Activated CD4-positive, alpha-beta T cell treated with anti-CD3 and anti-CD28 coated beads for 24 hours (primary cell): ENCODE measurements around the gene CORIN.
"Not testable (repeated sequence)": the region's sequence is repeated elsewhere in the genome, so short reads cannot be mapped to it uniquely, and the experiment has no call there.

Experiments used
- DNase-seq, 2 donors: peaks; one replicate each; pipeline ENCODE4 v3.0.0-alpha.2; 2020; ENCODE audit warnings: low read depth in 2 of 2

CORIN gene

GRCh38 chr4:47721892-47722575, 115.8 kb downstream of the CORIN start:
- DNase-seq = no peak

- DNase-seq = no peak
These were observed 116.4 kb downstream of the CORIN start for GRCh38 chr4:47721485-47721884.

GRCh38 chr4:47720787-47721186, 117.1 kb downstream of the CORIN start:
- DNase-seq = no peak

- DNase-seq = no peak
These were observed 118.3 kb downstream of the CORIN start for GRCh38 chr4:47719576-47719975.

- no peak for DNase-seq
These were observed 119.2 kb downstream of the CORIN start for GRCh38 chr4:47718696-47719095.

- DNase-seq = no peak
These were observed 120.7 kb downstream of the CORIN start for GRCh38 chr4:47717188-47717587.

- DNase-seq = no peak
These were observed 122.0 kb downstream of the CORIN start for GRCh38 chr4:47715716-47716416.

- DNase-seq = no peak
These were observed 123.6 kb downstream of the CORIN start for GRCh38 chr4:47714269-47714668.

- no peak for DNase-seq
These were observed 124.6 kb downstream of the CORIN start for GRCh38 chr4:47713129-47713834.

GRCh38 chr4:47711646-47712045, 126.2 kb downstream of the CORIN start:
- DNase-seq = no peak

GRCh38 chr4:47711183-47711582, 126.7 kb downstream of the CORIN start:
- no peak for DNase-seq

- not testable (repeated sequence) for DNase-seq
These were observed 131.5 kb downstream of the CORIN start for GRCh38 chr4:47706352-47706751.

- DNase-seq = no peak
These were observed 132.4 kb downstream of the CORIN start for GRCh38 chr4:47705326-47705981.

GRCh38 chr4:47704693-47705325, 133.1 kb downstream of the CORIN start:
- no peak for DNase-seq

- DNase-seq = no peak
These were observed 133.9 kb downstream of the CORIN start for GRCh38 chr4:47703956-47704355.

- DNase-seq = no peak
These were observed 134.9 kb downstream of the CORIN start for GRCh38 chr4:47703008-47703407.

- no peak for DNase-seq
These were observed 136.6 kb downstream of the CORIN start for GRCh38 chr4:47701286-47701685.

- DNase-seq = no peak
These were observed 139.0 kb downstream of the CORIN start for GRCh38 chr4:47698837-47699236.

- DNase-seq = no peak
These were observed 141.0 kb downstream of the CORIN start for GRCh38 chr4:47696823-47697222.

GRCh38 chr4:47695260-47695659, 142.6 kb downstream of the CORIN start:
- DNase-seq = no peak

GRCh38 chr4:47694322-47694721, 143.5 kb downstream of the CORIN start:
- DNase-seq = no peak

GRCh38 chr4:47692691-47693090, 145.2 kb downstream of the CORIN start:
- DNase-seq = no peak
